Stimulated activated CD8-positive, alpha-beta memory T cell treated with anti-CD3 and anti-CD28 coated beads, Interleukin-4, amount 100 ng/mL, for 4 hours (primary cell): ENCODE measurements around the gene NELFE.
"Not testable (repeated sequence)": the region's sequence is repeated elsewhere in the genome, so short reads cannot be mapped to it uniquely, and the experiment has no call there.

Experiments
- DNase-seq, 2 donors: peaks; one replicate each; pipeline ENCODE4 v3.0.0-alpha.2; 2020; ENCODE audit warnings: low read depth in 2 of 2, low spot score in 1 of 2

NELFE gene, protein sequence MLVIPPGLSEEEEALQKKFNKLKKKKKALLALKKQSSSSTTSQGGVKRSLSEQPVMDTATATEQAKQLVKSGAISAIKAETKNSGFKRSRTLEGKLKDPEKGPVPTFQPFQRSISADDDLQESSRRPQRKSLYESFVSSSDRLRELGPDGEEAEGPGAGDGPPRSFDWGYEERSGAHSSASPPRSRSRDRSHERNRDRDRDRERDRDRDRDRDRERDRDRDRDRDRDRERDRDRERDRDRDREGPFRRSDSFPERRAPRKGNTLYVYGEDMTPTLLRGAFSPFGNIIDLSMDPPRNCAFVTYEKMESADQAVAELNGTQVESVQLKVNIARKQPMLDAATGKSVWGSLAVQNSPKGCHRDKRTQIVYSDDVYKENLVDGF

DNA sequence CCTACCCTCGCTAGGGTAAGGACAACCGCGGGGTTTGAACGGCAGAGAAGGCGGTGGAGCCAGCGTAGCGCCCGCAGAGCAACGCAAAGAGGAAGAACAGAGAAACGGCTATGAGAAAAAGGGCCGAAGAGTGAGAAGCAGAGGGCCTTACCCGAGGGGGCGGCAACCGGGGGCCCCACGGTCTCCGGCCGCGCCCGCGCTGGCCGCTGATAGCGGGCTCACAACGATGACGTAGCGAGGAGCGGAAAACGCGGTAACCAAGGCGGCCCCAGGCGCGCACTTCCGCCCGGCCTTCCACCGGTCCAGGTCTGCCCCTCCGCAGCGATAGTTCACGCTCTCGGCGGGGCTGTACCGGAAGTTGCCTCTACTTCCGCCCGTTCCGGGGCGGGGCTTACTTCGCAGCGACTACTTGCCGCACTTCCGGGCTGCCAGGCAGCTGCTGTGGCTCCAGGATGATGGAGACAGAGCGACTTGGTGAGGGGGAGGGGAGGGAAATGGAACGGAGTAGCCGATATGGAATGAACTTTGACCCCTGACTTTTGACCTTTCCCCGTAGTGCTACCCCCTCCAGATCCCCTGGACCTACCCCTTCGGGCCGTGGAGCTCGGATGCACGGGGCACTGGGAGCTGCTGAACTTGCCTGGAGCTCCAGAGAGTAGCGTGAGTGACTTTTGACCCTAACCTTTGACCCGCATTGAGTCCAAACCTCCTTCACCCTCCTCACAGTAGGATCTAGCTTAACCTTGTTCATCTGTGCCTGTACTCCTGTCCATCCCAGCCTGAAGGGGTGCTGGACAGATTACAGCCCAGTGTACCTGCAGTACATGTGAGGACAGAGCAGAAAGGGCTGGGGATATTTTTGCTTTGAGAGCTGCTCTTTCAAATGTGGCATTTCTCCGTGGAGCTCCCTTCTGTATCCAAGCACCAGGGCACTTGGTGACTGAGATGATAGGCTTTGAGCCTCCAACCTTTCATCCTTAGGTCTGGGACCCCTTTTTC lies at the start of gene NELFE, which contains the start of gene SKIC2:
TSS of gene NELFE (minus strand) at position 231 of the 999 bp plus-strand sequence. CDS start 525 bp downstream, outside the sequence.
TSS of gene SKIC2 (plus strand) at position 435 of the 999 bp plus-strand sequence. CDS start at position 453, 18 bp downstream.
- peak; percentile 96 for DNase-seq

DNA sequence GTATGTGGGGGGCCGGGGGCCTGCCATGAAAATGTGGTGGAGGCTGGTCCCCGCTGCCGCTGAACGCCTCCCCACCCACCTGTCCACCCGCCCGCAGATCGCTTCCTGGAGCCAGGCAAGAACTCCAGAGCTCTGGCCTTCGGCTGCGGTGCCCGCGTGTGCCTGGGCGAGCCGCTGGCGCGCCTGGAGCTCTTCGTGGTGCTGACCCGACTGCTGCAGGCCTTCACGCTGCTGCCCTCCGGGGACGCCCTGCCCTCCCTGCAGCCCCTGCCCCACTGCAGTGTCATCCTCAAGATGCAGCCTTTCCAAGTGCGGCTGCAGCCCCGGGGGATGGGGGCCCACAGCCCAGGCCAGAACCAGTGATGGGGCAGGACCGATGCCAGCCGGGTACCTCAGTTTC lies 49.3 kb upstream of the NELFE start:
- not testable (repeated sequence) for DNase-seq

DNA sequence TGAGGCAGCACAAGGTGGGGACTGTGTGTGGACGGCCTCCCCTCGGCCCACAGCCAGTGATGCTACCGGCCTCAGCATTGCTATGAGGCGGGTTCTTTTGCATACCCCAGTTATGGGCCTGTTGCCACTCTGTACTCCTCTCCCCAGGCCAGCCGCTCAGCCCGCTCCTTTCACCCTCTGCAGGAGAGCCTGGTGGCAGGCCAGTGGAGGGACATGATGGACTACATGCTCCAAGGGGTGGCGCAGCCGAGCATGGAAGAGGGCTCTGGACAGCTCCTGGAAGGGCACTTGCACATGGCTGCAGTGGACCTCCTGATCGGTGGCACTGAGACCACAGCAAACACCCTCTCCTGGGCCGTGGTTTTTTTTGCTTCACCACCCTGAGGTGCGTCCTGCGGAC lies 48.3 kb upstream of the NELFE start:
- not testable (repeated sequence) for DNase-seq

DNA sequence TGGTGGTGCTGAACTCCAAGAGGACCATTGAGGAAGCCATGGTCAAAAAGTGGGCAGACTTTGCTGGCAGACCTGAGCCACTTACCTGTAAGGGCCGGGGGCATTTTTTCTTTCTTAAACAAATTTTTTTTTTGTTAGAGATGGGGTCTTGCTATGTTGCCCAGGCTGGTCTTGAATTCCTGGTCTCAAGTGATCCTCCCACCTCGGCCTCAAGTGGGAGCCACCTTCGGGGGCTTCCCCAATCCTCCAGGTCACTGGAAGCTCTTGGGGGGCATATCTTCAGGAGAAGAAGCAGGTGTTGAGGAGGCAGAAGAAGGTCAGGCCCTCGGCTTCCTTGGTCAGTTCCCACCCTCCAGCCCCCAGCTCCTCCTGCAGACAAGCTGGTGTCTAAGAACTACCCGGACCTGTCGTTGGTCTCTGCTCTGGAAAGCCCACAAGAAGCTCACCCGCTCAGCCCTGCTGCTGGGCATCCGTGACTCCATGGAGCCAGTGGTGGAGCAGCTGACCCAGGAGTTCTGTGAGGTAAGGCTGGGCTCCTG lies 47.3 kb upstream of the NELFE start:
- DNase-seq, result not testable (repeated sequence)

DNA sequence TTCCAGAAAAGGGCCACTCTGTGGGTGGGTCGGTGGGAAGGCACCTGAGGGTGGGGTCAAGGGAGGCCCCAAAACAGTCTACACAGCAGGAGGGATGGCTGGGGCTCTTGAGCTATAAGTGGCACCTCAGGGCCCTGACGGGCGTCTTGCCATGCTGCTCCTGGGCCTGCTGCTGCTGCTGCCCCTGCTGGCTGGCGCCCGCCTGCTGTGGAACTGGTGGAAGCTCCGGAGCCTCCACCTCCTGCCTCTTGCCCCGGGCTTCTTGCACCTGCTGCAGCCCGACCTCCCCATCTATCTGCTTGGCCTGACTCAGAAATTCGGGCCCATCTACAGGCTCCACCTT lies 46.7 kb upstream of the NELFE start:
- not testable (repeated sequence) for DNase-seq

DNA sequence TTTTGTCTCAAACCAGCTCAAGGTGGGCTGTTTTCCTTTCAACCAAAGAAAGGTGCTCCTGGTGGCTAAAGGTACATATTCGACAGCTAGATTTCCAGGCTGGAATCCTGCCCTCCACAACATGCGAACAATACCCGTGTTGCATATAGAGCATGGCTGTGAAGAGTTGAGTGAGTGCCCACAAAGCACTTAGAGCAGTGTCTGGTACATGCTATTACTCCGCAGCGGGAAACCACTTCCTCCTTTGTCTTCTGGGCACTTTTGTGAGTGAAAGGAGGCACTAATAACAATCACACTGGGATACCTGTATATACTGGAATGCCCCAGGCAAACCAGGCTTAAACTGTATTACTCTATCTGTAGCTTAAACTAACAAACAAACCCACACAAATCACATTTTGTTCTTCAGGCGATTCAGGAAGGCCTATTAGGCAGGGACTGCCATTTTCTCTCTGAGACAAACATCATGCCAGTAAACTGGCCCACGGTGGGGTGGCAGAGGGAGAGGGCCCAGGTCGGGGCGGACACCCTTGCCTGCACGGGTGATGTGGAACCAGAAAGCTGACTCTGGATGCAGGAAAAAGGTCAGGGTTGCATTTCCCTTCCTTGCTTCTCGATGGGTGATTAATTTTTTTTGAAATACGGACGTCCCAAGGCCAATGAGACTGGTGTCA lies 46.2 kb upstream of the NELFE start:
- not testable (repeated sequence) for DNase-seq

DNA sequence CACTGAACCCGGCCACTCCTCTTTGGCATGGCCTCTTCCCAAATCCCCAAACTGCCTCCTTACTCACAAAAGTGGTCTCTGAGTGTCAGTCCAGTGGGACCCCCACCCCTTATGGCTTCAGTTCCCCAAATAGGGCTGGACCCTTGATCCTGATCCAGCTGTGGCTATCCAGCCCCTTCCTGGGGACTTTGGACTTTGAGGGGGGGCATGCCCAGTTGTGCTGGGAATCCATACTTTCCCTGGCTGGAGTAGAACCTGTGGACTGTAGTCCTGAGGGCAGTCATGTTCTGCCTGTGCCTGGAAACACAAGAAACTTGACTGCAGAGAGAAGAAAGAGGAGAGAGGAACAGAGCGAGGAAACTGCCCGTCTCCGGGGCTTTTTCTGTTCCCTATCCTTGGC lies 45.6 kb upstream of the NELFE start:
- DNase-seq, result not testable (repeated sequence)

DNA sequence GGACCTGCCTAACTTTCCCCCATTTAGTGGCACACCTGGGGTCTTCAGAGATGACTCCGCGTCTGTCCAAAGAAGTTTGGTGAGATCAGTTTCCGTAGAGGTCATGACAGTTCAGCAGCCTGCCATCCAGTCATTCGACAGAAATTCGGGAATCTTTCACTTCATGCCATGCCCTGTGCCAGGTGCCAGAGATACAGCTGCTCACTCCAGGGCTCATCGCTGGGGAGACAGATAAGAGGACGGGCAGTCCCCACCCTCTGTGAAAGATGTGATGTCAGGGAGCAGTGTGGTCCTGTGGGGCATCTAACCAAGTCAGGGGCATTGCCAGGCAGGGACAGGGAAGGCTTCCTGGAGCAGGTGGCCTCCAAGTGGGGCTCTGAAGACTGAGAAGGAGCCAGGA lies 44.5 kb upstream of the NELFE start:
- not testable (repeated sequence) for DNase-seq

DNA sequence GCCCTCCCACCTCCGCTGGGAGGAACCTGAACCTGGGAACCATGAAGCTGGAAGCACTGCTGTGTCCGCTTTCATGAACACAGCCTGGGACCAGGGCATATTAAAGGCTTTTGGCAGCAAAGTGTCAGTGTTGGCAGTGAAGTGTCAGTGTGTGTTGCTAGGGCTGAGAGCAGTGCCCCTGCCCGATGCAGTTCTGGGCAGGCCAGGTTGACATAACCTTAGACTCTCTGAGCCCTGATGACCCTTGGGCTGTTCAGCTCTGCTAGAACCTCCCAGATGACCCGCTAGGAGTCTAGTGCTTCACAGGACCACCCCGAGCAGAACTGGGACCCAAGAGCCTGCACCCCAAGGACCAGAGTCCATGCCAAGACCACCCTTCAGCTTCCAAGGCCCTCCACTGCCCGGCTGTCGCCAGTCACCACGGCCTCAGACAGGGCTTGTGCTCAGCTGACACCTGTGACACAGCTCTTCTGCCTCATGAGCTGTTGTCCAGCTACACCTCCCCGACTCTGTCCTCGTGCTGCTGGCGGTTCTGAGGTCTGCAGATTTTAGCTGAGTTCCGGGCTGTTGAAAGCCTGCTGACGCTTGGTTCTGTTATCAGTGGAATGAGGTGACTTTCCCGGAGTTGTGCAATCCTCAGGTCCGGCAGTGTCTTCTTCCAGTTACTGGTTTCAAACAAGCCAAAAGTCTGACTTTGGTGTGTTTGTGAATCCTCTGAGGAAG lies 43.9 kb upstream of the NELFE start:
- DNase-seq, result not testable (repeated sequence)

DNA sequence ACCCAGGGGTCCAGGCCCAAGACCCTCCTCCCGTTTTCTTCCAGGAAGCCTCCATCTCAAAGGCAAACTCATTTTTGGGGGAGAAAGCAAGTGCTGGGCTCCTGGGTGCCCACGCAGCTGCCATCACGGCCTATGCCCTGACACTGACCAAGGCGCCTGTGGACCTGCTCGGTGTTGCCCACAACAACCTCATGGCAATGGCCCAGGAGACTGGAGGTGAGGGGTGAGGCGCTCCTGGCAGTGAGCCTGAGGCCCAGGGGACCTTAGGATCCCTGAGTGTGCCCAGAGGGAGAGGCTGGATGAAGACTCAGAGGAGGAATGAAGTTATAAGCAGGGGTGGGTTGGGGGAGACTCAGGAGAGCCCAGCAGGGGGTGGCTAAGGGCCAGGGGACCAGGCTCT lies 37.6 kb upstream of the NELFE start:
- DNase-seq, result not testable (repeated sequence)

DNA sequence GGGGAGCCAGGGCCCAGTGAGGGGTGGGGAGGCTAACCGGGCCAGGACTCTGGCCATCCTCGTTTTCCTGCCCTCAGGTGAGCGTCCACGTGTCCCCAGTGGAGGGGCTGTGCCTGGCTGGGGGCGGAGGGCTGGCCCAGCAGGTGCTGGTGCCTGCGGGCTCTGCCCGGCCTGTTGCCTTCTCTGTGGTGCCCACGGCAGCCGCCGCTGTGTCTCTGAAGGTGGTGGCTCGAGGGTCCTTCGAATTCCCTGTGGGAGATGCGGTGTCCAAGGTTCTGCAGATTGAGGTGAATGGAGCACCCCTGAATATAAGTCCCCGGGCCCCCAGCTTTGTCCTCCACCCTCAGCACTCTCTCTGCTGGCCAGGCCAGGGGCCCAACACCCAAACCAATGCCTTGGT lies 35.6 kb upstream of the NELFE start:
- DNase-seq, result not testable (repeated sequence)

DNA sequence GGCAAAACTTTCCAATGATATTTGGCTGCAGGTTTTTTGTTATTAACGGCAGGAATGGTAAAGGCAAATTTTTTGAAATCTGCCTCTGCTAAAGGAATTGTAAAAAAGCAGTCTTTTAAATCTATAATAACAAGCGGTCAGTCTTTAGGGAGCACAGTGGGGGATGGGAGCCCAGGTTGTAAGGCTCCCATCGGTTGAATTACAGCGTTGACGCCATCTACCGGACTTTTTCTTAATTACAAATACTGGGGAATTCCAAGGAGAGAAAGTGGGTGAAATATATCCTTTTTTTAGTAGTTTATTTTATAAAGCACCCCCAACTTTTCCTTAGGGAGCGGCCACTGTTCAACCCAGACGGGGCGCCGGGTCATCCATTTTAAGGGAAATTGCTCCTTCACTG lies 30.6 kb upstream of the NELFE start:
- not testable (repeated sequence) for DNase-seq

DNA sequence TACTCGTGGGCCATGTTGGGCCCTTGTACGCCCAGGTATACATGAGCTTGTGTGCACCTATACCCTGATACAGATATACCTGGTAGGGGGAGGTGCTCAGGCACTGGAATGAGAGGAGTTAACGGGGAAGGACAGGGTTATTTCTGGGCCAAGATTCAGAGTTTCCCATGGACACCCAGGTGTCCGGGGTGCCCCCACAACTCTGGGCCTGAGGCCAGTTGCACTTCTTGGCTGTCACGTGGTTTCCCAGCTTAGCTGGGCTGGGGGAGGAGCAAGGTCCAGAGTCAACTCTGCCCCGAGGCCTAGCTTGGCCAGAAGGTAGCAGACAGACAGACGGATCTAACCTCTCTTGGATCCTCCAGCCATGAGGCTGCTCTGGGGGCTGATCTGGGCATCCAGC lies 23.0 kb upstream of the NELFE start, which contains the start of gene C4A:
TSS of gene C4A (plus strand) at position 314 of the 400 bp plus-strand sequence. CDS start at position 365, 51 bp downstream.
- DNase-seq, result not testable (repeated sequence)

DNA sequence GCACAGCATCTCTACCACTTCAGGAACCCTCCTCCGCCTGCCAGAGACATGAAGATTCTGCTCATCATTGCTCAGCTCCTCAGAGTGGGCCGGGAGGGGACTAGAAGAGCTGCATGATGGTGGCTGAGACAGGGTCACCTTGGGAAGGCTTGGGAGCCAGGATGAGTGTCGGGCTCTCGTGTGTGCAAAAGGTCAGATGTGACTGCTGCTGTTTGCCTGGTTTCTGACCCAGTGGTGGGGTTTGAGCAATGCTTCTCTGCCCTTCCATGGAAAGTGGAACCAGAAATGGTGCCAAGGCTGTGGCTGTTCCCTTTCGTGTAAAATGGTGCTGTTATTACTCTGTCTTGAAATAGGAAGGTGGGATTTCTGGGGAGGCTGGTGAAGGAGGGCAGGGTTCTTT lies 22.2 kb upstream of the NELFE start:
- not testable (repeated sequence) for DNase-seq

DNA sequence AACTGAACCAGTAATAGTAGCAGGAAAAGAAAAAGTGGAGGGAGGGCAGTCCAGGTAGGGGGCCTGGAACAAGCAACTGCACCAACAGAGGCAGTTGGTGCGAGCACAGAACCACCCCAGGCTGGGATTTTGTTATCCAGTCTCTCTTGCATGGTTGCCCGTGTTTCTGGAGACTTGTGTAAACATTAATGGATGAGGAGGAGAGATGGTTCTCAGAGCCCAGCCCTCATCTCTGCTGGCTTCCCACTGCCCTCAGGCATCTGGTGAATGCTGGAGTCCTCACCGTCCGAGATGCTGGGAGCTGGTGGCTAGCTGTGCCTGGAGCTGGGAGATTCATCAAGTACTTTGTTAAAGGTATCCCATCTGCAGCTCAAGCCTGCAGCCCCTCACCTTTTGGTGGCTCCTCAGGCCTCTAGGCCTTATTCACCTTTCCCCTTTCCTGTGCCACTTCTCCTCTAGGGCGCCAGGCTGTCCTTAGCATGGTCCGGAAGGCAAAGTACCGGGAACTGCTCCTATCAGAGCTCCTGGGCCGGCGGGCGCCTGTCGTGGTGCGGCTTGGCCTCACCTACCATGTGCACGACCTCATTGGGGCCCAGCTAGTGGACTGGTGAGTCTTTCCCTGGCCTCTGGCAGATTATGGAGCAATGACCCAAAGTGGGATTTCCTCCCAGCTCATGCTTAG lies 21.6 kb upstream of the NELFE start:
- DNase-seq, result not testable (repeated sequence)

DNA sequence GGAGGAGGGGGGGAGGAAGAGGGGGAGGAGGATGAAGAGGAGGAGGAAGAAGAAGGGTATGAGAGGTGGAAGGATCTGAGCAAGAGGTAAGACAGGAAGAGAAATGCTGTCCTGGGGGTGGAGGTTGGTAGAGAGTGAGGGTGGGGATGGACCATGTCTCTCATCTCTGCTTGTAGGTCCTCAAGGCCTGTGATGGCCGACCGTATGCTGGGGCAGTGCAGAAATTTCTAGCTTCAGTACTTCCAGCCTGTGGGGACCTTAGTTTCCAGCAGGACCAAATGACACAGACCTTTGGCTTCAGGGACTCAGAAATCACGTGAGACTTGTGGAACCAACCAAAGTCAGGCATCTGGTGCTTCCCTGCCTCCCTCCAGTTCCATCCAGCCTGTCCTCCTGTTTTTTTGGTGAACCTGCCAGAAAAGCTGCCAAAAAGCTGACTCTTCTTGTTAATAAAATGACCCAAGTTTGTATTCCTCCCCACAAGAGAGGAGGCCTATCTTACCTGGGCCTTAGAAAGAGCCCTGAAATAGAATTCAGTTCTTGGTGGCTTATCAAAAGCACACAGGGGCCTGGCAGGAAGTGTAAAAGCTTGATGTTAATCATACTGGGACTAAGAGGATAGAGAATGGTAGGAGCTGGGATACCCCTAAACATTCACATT lies 20.6 kb upstream of the NELFE start:
- no peak for DNase-seq

DNA sequence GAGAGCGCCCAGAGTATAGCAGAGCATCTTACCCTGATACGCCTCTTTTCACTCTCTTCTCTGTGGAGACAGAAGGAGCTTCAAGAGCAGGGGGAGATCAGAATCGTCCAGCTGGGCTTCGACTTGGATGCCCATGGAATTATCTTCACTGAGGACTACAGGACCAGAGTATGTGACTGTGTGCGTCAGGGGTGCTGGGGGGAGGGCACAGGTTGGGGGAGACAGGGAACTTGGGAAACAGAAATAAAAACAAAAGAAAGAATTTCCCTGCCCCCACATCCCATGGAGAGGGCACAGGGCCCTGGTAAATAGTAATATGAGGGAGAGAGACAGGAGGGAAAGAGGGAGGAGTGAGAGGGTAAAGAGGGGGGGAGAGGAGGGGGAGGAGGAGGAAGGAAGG lies 20.1 kb upstream of the NELFE start:
- no peak for DNase-seq

DNA sequence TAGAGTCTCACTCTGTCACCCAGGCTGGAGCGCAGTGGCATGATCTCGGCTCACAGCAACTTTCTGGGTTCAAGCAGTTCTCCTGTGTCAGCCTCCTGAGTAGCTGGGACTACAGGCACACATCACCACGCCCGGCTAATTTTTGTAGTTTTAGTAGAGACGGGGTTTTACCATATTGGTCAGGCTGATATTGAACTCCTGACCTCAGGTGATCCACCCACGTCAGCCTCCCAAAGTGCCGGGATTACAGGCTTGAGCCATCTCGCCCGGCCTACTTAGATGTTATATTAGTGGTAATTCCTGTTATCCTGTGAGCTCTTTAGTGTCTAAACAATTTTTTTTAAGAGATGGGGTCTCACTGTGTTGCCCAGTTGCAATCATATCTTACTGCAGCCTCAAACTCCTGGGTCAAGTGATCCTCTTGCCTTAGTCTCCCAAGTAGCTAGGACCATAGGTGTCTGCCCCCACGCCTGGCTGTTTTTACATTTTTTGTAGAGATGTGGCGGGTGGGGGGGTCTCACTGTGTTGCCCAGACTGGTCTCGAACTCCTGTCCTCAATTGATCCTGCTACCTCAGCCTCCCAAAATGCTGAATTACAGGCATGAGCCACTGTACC lies 19.2 kb upstream of the NELFE start:
- DNase-seq, result no peak

DNA sequence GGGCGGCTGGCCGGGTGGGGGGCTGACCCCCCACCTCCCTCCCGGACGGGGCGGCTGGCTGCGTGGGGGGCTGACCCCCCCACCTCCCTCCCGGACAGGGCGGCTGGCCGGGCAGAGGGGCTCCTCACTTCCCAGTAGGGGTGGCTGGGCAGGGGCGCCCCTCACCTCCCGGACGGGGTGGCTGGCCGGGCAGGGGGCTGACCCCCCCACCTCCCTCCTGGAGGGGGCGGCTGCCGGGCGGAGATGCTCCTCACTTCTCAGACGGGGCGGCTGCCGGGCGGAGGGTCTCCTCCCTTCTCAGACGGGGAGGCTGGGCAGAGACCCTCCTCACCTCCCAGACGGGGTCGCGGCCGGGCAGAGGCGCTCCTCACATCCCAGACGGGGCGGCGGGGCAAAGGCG lies 17.3 kb upstream of the NELFE start:
- DNase-seq, result not testable (repeated sequence)
